ENCODE data around the gene RNF215. TPM values are rescaled to one million over a fixed set of nuclear protein-coding genes. Genes with fewer than 3 reads are reported as not detected.

RNF215 gene
- total RNA-seq, 1 experiment from 2014 or later, result 23.2 TPM

DNA sequence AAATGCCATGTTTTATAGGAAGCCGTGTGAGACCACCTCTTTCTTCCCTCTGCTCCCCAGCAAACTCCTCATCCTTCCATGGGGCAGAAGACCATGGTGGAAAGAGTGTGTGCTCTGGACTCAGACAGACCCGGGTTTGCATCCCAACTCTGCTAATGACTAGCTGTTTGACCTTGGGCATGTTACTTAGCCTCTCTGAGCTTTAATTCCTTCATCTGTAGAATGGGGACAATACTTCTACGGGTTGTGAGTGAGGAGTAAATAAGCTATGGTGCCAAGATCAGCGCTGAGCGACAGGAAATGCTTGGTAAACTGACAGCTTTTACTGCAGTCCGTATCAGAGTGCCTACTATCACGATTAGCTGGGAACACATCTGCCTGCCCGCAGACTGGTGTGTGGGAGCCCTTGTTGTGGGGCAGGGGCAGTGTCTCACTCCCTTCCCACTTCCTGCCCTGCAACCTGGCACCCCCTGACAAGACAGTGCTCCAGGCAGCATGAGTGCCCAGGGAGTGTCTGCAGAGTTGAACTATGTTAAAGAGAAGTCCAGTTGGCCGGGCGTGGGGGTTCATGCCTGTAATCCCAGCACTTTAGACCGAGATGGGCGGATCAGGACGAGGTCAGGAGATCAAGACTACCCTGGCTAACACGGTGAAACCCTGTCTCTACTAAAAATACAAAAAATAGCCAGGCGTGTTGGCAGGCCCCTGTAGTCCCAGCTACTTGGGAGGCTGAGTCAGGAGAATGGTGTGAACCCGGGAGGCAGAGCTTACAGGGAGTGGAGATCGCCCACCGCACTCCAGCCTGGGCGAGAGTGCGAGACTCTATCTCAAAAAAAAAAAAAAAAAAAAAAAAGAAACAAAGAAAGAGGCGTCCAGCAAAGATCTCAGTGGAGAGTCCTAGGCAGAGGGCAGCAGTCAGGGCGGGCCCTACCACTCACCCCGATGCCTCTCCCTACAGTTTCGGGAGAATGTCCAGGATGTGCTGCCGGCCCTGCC is 11.8 kb upstream of the RNF215 start:
- peak; percentile 12 for DNase-seq (ENCODE audit: low spot score)
- in situ Hi-C loops (cut with HindIII; ENCODE audit: low sequenced_read_pairs), result no loop called here

DNA sequence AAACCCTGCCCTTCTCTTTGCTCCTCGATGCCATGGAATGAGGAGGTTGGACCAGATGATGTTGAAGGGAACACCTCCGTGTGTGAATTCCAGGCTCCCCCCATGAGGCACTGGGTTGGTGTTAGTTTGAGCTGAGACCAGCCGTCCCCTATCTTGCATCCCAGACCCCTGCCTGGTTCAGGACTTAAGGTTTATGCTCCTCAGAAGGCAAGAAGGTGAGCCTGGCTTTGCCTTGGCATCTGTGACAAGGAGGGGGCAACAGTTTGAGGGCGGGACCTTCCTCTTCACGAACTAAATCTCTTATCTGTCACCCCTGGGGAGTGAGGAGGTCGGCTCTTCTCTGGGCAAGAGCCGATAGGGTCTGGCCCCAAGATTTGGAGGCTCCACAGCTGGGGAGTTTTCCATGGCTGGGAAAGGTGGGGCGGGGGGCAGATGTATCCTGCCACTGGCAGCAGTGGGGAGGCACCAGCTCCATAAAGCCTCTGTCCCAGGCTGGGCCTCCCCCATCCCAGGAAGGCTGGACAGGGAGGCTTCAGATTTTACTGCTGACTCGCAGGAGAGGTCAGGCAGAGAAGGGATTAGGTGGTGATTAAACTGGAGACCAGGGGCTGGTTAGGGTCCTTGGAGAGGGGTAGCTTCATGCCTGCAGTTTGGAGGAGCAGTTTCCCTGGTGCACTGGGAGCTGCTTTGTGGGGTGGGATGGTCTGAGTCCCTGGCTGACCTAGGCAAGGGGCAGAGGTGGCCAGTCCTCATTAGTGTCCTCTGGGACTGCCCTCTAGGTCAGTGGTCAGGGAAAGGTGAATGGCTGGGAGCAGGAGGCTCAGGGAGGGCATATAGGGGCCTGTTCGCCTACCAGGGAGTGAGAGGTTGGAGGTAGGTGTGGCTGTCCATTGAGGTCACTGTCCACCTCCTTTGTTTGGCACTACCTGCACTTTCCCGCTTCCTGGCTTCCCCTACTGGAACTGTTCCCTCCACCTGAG is 10.7 kb upstream of the RNF215 start:
- in situ Hi-C loops (cut with HindIII; ENCODE audit: low sequenced_read_pairs), result no loop called here
- peak; percentile 32 for DNase-seq (ENCODE audit: low spot score)

DNA sequence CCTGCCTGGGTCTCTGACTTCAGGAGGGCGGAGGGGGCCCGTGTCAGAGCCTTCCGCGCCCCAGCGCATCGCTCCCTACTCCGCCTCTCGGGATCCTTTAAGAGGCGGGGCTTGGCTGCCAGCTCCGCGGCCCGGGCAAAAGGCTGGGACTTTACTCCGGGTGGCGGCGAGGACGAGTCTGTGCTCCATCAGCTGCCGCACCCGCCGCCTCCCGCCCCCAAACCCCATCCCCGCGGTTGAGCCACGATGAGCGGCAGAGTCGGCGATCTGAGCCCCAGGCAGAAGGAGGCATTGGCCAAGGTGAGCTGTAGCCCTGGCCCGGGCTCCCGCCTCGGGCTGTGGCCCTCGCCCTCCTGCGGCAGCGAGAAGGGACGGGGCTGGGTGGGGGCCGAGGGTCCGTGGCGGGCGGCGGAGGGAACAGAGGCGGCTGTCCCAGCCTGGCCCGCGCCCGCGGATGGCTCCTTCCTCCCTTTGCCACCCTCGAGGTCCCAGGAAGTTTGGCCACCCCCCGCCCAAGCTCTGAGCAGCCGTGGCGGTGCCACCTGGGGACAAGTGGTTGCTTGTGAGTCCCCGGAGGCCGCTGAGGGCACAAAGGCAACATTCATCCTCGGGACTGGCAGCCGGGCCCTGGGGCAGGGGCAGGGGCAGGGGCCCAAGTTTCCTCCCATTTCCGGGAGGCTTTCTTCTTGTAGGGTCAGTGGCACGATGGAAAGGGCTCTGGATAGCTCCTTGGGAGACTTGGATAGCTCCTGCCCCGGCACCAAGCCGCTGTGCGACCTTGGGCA is 9.9 kb upstream of the RNF215 start, which contains the start of gene SEC14L2:
TSS of gene SEC14L2 (plus strand) at position 148 of the 785 bp plus-strand sequence. CDS start at position 247, 99 bp downstream.
- in situ Hi-C loops (cut with HindIII; ENCODE audit: low sequenced_read_pairs), result no loop called here
- DNase-seq (ENCODE audit: low spot score), result peak; percentile 87

DNA sequence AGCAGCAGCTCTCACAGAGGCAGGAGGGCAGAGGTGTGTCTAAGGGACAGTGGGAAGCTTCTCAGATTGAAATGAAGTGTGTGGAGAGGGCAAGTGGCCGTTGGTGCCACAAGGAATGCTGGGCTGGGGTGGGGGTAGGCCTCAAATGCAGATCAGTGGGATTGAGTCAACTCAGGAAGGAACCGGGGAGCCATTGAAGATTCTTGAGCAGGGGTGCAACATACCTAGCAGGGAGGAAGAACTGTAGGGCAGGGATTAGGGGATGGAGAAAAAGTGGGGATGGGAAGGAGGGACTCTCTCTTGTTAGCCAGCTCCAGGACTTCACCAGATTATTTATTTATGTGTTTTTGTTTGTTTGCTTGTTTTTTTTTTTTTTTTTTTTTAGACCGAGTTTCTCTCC is 6.7 kb upstream of the RNF215 start:
- in situ Hi-C loops (cut with HindIII; ENCODE audit: low sequenced_read_pairs), result loop anchor here (5.0 kb wide), 1 partner anchor 107 kb away; the partner anchor contains the start of gene CASTOR1

GRCh38 chr22:30393322-30393680 is 6.1 kb upstream of the RNF215 start:
- in situ Hi-C loops (cut with HindIII; ENCODE audit: low sequenced_read_pairs), result loop anchor here (5.0 kb wide), 1 partner anchor 106 kb away; the partner anchor contains the start of gene CASTOR1
- no peak for DNase-seq (ENCODE audit: low spot score)

More for the DNA sequence above, 6.7 kb upstream of the RNF215 start:
- no peak for DNase-seq (ENCODE audit: low spot score)

DNA sequence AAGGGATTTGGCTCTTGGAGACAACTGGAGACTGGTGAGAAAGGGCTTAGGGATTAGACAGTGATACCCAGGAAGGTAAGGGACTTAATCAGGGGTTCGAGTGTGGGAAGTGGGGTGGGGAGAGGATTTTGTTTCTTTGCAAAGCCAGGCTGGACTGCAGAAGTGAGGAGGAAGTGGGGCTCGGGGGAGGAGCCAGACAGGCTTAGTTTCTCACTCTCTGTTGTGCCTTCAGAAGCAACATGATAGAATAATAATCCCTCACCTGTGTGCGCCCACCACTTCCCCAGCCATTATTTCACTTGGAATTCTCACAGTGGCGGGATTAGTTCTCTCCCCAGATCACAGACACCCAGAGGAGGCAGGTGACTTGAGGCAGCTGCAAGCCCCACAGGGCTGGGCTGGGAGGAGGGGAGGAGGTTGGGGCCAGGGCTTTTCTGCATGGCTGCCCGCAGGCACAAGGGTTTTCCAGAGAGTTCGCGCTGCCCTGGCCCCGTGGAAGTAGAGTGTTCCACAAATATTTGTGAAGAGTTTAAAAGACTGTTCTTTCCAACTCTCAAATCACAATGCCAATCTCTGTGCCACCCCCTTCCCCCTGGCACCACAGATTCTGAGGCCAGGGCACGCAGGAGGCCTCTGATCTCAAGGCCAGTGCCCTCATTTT is 5.6 kb upstream of the RNF215 start:
- in situ Hi-C loops (cut with HindIII; ENCODE audit: low sequenced_read_pairs), result loop anchor here (5.0 kb wide), 1 partner anchor 105 kb away; the partner anchor contains the start of gene CASTOR1
- DNase-seq (ENCODE audit: low spot score), result no peak

DNA sequence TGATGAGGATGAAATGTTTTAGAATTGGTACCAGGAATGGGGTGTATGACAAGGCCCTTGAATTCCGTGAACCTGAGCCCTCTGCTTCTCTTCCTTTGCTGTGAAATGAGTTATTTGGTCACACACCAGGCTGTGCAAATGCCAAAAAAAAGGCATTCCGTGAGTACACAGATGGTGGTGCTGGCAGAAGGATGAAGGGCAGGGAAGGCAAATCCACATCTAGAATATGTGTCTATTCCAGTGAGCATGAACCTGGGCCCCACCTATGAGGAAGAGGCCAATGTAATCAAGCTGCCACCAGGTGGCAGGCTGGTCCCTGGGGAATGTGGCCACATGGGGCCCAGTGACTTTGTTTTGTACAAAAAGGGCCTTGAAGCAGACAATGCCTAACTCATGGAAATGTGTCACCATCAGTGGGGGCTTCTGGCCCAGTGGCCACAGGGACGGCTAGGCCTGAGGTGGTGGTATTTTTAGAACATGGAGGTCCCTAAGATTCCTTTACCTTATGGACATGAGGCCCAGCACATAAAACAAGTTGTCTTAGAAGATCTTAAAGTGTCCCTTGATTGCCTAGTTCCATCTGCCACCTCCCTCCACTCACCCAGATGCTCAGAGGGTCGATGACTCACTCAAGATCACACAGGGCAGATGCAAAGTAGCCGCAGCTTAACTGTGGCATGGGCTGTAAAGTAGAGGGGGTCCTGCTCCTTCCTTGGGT is 3.9 kb upstream of the RNF215 start:
- peak; percentile 71 for DNase-seq (ENCODE audit: low spot score)
- in situ Hi-C loops (cut with HindIII; ENCODE audit: low sequenced_read_pairs), result loop anchor here (5.0 kb wide), 1 partner anchor 104 kb away; the partner anchor contains the start of gene CASTOR1

DNA sequence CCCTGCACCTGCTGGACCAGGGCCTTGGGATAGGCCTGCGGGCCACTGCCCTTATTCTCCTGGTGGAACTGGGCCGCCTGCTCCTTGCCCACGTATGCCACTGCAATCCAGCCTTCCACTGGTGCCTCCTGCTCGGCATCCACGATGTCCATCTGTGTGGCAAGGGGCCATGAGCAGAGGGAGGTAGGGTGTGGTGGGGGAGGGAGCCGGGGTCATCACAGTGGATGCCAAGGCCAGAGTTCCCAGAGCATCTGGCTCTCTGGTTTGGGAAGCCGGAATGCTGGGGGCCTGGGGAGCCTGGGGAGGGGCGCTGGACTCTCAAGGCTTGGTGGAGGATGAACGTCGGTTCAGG is 627 bp downstream of the RNF215 start:
- peak; percentile 31 for DNase-seq (ENCODE audit: low spot score)
- in situ Hi-C loops (cut with HindIII; ENCODE audit: low sequenced_read_pairs), result no loop called here

DNA sequence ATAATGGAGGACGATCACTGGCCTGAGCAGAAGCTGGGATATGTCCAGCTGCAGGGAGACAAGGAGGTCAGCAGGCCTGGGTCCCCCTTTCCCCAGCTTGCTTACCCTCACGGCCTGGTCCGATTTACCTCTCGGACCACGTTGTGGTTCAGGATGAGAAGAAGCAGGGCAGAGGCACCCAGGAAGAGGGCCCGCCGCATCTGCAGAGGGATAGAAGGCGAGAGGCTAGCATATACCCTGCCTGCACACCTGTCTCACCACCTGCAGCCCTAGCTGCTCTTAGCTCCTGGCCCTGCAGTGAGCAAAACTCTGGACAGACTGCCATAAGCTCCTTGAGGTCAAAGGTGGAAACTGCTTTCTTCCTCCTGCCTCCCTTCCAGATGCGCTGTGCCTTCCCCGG is 1.3 kb downstream of the RNF215 start:
- in situ Hi-C loops (cut with HindIII; ENCODE audit: low sequenced_read_pairs), result no loop called here
- DNase-seq (ENCODE audit: low spot score), result no peak

DNA sequence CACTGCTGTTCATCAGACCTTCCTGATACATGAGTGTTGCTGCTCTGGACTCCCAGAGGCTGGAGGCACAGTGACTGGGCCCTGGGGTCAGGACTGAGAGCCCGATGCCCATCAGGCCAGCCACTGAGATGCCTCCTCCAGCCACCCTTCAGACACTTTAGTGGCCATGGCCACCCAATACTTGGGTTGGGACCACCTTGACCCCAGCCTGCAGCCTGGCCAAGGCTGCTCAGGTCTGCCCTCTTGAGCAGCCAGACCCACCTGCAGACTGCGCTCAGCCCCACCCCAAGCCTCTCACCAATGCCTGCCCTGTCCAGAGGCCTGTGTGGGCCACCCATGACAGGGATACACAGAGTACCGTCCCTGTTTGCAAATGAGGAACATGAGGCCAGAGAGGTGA is 4.2 kb downstream of the RNF215 start:
- in situ Hi-C loops (cut with HindIII; ENCODE audit: low sequenced_read_pairs), result no loop called here
- no peak for DNase-seq (ENCODE audit: low spot score)

DNA sequence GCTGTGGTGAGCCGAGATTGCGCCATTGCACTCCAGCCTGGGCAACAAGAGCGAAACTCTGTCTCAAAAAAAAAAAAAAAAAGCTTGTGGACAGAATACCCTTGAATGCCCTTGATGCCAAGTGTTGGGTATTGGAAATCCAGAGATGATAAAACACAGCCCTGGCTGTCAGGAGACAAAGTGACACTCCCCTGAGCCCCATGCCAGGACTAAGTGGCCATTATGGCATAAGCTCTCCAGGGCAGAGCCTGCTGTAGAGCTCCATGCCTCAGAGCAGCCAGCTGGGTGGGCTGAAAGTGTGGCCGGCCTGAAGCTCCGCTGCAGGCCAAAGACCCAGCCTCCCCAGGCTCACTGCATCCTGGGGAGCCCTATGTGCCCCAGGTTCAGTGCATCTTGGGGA is 4.9 kb downstream of the RNF215 start:
- in situ Hi-C loops (cut with HindIII; ENCODE audit: low sequenced_read_pairs), result no loop called here
- DNase-seq (ENCODE audit: low spot score), result no peak

GRCh38 chr22:30381264-30381663 is 5.9 kb downstream of the RNF215 start:
- DNase-seq (ENCODE audit: low spot score), result no peak
- in situ Hi-C loops (cut with HindIII; ENCODE audit: low sequenced_read_pairs), result no loop called here

GRCh38 chr22:30380011-30380410 is 7.2 kb downstream of the RNF215 start:
- no peak for DNase-seq (ENCODE audit: low spot score)
- in situ Hi-C loops (cut with HindIII; ENCODE audit: low sequenced_read_pairs), result no loop called here

GRCh38 chr22:30375312-30375849 is 11.8 kb downstream of the RNF215 start:
- in situ Hi-C loops (cut with HindIII; ENCODE audit: low sequenced_read_pairs), result no loop called here
- DNase-seq (ENCODE audit: low spot score), result no peak

- peak; percentile 58 for DNase-seq (ENCODE audit: low spot score)
- in situ Hi-C loops (cut with HindIII; ENCODE audit: low sequenced_read_pairs), result no loop called here
Measured at GRCh38 chr22:30373331-30374325, 13.6 kb downstream of the RNF215 start.

GRCh38 chr22:30372915-30373314 is 14.3 kb downstream of the RNF215 start:
- no peak for DNase-seq (ENCODE audit: low spot score)
- in situ Hi-C loops (cut with HindIII; ENCODE audit: low sequenced_read_pairs), result no loop called here

Measured in G401 (cell line).